HG03575 (cell line): ENCODE data around the gene TBX6.

Experiments
- ATAC-seq: cut with Tn5 transposase; IDR thresholded peaks from one replicate; pipeline ENCODE4 v1.9.1; 2021; ENCODE audit not compliant: unreplicated experiment, insufficient number of reproducible peaks, low FRiP score; ENCODE audit errors: extremely low read depth

Gene TBX6

GRCh38 chr16:30069611-30070462 is 21.9 kb downstream of the TBX6 start:
- no peak for ATAC-seq

DNA sequence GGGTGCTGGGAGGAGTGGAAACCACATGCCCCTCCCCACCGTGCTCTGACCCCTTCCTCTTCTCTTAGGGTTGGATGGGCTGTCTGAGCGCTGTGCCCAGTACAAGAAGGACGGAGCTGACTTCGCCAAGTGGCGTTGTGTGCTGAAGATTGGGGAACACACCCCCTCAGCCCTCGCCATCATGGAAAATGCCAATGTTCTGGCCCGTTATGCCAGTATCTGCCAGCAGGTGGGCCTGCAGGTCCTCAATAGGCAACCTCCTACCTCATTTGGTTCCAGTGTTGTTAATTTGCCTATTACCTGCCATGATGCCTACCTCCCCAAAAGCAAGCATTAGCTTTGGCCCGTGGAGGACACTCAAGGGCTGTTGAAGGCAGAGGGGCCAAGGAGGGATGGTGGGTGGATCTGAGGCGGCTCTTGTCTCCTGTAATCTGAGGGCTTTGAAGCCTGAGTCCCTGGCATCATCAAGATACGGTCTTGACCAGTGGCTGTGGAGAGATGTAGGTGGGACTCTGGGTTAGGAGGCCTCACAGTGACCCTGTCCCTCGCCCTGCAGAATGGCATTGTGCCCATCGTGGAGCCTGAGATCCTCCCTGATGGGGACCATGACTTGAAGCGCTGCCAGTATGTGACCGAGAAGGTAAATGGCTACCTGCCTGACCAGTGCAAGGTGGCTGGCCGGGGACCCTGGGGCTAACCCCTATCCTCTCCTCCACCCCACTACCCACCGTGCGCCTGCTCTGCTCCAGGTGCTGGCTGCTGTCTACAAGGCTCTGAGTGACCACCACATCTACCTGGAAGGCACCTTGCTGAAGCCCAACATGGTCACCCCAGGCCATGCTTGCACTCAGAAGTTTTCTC is 22.7 kb downstream of the TBX6 start:
- ATAC-seq = no peak

- ATAC-seq = no peak
Measured at GRCh38 chr16:30068333-30068732, 23.4 kb downstream of the TBX6 start.

GRCh38 chr16:30067584-30067916 is 24.2 kb downstream of the TBX6 start:
- ATAC-seq = no peak

DNA sequence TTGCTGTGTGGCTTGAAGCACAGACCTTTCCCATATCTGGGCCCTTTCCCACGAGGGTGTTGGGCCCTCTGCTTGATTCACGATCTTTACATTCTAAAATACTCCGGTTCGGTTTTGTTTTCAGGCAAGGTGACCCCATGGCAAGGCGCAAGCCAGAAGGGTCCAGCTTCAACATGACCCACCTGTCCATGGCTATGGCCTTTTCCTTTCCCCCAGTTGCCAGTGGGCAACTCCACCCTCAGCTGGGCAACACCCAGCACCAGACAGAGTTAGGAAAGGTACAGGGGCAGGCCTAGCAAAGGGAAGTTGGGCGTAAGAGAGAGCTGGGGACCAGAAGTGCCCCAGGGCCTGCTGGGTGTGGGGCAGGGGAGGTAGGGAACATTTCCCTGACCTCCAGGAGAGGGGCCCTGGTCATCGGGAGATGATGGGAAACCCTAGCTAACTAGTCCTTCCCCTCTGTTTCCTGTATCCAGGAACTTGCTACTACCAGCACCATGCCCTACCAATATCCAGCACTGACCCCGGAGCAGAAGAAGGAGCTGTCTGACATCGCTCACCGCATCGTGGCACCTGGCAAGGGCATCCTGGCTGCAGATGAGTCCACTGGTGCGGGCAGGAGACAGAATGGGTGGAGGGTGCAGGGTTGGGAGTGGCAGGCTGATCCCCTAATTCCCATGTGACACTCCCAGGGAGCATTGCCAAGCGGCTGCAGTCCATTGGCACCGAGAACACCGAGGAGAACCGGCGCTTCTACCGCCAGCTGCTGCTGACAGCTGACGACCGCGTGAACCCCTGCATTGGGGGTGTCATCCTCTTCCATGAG is 24.8 kb downstream of the TBX6 start:
- no peak for ATAC-seq

DNA sequence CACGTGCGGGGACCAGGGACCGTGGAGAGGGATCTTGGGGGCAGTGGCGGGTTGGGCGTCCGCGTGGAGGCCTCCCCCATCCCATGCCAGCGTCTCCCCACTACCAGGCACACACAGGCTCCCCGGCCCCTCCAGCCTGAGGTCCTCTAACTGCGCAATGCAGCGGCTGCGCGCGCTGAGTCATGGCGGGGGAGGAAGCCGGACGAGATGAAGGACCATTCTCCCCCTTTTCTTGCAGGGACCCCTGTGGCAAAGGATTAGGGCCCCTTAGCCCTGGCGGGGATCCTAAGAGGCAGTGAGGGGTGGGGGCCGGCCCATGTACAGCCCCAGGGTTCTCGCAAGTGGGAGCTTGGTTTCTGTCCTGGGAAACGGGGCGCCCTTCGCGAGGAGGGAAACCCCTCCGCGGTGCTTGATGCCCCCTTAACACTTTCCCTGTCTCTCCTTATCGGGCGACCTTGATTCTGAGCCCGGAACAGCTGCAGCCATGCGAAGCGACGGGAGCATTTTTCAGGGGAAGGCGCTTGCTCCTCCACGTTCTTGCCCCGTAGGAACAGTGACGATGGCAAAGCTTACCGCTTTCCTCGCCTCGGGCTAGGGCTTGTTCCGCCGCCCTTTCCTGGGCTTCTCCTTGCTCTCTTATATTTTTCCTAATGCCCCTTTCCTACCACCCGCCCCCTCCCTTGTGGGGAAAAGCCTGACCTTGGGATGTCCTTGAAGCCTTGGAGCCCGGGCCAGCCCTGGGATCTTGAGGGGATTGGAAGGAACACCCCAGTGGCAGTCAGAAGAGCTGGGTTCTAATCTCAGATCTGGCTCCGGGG is 25.6 kb downstream of the TBX6 start:
- no peak for ATAC-seq

DNA sequence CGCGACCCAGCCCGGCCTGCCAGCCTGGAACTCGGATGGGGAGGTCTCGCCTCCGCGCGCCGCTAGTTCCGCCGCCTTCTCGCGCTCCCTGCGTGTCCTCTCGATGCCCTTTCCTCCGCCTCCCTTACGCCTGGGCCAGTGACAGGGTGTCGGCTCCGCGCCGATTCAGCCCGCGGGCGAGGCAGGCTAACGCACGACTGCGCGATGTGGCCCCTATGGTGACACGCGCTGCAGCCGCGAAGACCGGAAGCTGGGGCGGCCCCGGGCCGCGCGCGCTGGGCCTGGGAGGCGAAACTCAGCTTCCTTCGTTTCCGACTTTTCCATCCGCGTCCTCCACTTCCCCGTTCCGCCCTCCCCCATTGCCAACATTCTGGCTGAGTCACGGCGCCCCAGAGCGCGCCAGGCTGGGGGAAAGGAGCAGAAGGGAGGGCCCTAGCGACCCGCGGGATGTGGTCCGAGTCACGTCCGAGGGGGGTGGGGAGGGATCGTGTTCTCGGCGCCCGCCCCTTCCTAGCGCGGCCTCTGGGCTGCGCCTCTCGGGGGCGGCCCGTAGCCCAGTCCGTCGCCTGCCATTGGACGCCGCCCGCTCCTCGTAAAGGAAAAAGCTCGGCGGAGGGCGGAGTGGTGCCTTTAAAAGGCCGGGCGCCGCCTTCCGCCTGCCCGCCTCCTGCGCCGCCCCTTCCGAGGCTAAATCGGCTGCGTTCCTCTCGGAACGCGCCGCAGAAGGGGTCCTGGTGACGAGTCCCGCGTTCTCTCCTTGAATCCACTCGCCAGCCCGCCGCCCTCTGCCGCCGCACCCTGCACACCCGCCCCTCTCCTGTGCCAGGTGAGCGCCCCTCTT is 26.4 kb downstream of the TBX6 start, which contains the start of gene ALDOA:
ALDOA (plus strand) TSS at position 659 of the 841 bp plus-strand sequence. CDS start 1,138 bp downstream, outside the sequence.
- ATAC-seq = no peak

- ATAC-seq = no peak
Measured at GRCh38 chr16:30064729-30065101, 27.0 kb downstream of the TBX6 start.

DNA sequence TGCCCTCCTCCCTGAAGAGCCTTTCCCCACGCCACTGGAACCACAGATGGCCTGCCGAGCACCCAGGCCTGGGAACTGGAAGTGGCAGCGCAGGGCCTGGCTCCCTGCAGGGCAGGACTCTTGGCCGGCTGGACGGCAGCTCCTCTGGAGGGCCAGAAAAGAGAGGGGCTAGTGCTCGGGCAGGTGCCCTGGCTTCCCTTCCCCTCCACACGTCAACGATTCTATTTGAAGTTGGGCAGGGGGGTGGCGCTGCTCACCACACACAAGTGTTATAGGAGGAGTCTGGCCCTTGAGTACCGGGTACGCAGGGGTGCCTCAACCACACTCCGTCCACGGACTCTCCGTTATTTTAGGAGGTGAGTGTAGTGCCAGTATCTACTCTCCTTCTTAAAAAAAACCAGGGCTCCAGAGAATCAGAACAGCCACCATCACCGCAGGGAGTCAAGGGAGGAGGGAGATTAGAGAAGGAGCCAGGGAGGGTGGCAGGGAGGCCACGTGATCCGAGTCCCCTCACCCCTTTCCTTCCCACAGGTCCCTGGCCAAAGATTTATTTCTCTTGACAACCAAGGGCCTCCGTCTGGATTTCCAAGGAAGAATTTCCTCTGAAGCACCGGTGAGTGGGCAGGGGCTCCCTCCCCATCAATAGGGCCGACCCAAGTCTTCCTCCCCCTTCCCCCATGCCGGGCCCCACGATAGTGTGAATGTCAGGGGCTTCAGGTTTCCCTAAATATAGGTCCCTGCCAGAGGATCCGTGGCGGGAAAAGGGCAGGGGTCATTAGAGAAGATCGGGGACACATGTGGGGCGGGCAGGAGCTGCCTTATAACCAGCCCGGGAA is 27.6 kb downstream of the TBX6 start:
- no peak for ATAC-seq

DNA sequence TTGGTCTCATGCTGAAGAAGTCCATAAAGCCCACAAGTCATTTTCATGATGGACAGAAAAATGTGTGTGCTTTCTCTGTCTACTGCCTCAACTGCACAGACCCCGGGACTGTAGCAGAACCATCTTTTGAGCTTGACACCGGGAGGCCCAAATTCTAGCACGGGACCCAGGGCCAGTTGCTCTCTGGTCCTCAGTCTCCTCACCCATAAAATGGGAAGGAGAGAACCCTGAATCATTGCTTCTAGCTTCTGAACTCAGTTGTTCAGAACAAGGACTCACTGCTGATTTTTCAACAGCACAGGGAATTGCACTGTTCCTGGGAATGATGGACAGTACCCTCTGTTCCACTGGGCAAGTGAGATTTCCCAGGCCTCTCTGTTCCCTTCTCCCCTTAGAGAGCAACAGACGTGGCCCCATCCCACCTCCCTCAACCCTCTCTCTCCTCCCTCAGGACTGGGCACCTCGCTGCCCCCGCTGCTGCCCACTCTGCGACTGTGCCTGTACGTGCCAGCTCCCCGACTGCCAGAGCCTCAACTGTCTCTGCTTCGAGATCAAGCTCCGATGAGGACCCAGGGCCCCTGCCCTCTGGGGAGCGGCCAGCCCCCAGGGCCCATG is 28.3 kb downstream of the TBX6 start:
- ATAC-seq = no peak

GRCh38 chr16:30060836-30061554 is 30.7 kb downstream of the TBX6 start:
- ATAC-seq = no peak

GRCh38 chr16:30060346-30060745 is 31.4 kb downstream of the TBX6 start:
- no peak for ATAC-seq

GRCh38 chr16:30054959-30055553 is 36.7 kb downstream of the TBX6 start:
- ATAC-seq = no peak

- no peak for ATAC-seq
Measured at GRCh38 chr16:30054451-30054850, 37.3 kb downstream of the TBX6 start.

GRCh38 chr16:30053376-30054015 is 38.2 kb downstream of the TBX6 start:
- ATAC-seq = no peak
